GM19468 (cell line): ENCODE results near the gene WDR48.

Experiments
- ATAC-seq: cut with Tn5 transposase; IDR thresholded peaks from one replicate; pipeline ENCODE4 v1.9.1; 2021; ENCODE audit warnings: mild to moderate bottlenecking, moderate library complexity, moderate number of reproducible peaks; ENCODE audit not compliant: unreplicated experiment; ENCODE audit errors: extremely low read depth

The WDR48 gene

DNA sequence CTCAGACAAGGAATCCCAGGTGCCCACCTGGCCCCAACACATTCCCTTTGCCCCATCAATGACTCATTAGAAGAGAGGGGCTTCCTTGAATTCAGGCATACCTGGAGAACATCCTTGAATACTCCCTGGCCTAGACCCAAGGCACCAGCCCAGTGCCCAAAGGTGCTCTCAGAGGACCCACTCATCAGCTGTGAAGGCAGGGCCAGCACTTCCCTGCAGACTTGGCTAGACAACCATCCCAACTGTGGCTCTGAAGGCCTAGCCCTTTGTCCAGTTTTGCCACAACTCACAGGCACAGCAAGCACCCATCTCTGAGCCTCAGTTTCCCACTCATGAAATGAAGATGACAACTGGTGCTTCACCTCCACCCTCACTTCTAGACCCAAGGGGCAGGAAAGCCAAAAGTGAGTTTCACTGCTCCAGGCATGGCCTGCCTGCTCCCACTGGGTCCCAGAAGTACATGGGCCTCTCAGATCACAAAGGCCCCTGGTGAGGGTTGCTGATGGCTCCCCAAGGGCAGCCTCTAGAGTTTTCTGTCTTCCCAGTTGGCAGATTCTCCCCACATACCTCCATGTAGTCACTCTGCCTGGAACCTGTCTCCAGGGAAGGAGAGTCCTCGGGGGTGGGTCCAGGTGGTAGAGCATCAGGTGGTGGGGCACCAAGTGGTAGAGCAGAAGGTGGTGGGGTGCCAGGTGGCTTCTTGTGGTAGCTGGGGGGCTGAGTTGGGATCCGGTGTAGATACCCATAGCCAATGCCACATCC is 48.1 kb downstream of the WDR48 start:
- ATAC-seq, result no peak

GRCh38 chr3:39100500-39100886 is 48.7 kb downstream of the WDR48 start:
- ATAC-seq, result no peak

DNA sequence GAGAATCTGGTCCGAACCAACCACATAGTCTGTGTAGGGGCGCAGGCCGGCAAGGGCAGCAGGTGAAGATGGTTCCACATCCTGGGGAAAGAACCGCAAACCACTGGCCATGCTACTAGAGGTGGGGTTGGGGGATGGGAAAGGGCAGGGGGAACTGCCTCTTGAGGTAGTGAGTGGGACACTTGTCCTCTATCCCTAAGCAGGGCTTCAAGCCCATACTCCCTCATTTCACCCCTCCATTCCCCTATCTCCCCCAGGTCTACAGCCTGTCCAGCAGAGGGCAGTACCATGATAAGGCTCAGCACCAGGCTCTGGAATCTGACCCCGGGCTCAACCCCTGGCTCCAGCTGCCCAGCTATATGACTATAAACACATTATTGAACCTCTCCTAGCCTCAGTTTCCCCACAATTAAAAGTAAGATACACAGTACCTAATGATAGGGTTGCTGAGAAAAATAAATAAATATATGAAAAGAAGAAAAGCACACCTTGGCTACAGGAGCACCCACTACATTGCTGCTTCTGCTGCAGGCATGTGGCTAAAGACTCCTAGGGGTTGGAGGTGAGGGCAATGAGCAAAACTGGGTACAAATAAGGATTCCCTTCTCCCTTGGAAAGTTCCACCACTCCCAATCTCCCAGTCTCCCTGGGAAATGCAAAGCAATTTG is 49.3 kb downstream of the WDR48 start:
- ATAC-seq, result no peak

DNA sequence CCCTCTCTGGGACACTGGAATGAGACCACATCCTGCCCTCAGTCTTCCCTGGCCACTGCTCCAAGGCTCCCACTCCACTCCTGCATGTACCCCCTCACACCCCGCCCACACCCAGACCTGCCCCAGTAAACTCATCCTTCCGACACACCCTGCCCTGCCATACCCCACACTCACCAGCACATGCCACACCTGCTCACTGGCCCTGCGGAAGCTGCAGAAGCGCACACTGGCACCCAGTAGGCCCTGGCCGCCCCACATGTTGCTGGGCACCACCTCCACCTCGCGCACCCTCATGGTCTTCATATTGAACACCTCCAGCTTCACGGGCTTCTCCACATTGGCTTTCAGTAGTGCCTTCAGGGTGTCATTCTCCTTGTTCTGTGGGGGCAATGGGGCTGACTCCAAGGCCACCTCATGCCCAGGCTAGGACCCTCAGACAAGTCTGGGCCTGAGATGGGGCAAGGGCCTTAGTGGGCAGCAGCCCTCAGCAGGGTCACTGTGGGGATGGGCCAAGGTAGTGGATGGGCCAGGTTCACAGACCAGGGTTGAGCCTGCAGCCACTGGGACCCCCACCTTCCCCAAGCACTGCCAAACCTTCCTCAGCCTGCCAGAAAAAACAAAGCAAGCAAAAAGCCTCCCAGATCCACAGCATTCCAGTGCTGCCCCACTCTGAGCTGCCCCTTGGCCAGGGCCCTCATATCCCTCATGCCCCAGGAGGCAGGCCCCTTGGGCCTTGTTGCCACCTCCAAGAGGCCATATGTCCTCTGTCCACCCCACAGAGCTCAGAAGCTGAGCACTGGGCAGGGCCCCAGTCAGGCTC is 50.9 kb downstream of the WDR48 start:
- ATAC-seq, result no peak

- no peak for ATAC-seq
Observed at GRCh38 chr3:39103324-39103693, 51.5 kb downstream of the WDR48 start.

- no peak for ATAC-seq
Observed at GRCh38 chr3:39103791-39104552, 52.2 kb downstream of the WDR48 start.

DNA sequence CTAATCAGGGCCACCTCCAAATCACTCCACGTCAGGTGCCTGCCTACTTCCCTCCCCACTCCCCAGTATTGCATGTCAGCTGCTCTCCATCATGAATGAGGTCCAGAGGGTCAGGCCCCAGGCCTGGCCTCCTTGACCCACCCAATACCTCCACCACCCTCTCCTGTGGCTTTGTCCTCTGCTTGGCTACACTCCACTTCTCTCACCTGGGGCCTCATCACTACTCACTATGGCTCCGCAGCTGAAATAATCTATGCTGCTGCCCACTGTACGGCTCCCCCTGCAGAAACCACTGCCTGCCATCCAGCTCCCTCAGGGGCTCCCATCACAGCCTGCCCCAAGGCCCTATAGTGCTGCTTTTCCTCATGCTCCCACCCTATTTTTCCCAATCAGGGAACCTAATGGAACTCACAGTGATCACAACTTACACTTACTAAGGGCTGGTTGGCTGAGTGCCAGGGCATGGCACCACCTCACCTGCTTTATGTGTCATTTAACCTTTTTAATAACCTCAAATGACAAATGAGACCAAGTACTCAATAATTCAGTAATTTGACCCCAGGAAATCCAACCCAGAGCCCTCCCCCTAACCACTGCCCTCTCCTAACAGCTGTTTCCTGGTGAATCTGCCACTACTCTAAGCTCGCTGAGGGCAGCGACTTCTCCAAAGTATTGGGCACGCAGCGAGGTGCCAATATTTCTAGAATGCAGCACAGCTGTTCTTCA is 53.3 kb downstream of the WDR48 start:
- no peak for ATAC-seq

DNA sequence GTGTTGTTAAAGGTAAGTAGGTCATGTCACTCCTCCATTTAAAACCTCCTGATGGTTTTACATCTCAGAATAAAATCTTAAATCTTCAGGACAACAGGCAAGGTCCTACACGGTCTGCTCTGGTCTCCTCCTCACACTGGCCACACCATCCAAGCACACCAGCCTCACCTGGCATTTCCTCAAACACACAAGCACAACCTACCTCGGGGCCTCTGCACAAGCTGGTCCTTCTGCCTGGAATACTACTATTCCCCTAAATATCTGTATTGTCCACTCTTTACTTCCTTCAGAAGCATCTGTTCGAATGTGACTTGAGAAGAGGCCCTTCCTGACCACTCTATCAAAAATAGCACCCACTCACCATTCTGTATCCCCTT is 53.9 kb downstream of the WDR48 start:
- no peak for ATAC-seq

- ATAC-seq, result no peak
Observed at GRCh38 chr3:39106281-39106811, 54.5 kb downstream of the WDR48 start.

- no peak for ATAC-seq
Observed at GRCh38 chr3:39106851-39107387, 55.1 kb downstream of the WDR48 start.

DNA sequence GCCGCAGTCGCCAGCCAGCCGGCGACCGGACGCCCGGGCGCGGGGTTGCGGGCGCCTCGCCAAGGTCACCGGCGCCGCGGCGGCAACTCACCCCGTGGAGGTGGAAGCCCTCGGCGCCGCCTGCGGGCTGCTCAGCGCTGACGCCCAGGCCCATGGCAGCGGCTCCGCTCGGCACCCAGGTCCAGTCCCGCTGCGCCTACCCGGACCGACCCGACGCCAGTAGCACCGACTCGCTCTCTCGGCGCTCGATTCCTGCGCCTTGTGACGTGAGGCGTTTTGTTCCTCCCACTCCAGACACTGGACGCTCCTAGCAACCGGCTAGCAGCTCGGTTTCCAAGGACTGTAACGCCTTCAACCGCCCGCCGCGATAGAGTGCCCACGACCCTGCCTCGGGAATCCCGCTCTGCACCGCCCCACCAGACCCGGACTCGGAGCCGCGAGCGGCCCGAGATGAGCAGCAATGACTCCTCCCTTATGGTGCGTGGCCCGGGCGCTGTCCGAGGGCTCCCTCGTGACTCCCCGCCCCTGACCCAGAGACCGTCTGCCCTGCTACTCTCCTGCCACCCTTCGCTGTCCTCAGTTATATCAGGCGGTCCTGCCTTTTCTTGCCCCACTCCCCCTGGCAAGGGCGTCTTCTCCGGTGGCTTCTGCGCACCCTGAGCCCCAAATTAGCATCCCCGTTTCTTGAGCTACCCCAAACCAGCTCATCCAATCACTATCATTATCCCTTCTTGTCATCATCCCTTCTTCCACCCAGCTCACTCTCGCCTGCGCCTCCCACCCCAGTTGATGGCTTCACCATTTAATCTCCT is 55.8 kb downstream of the WDR48 start, which contains the start of the genes GORASP1 and TTC21A:
GORASP1 (minus strand) TSS at position 240 of the 812 bp plus-strand sequence; CDS start at position 154, 86 bp downstream.
TTC21A (plus strand) TSS at position 293 of the 812 bp plus-strand sequence; CDS start at position 451, 158 bp downstream.
- ATAC-seq, result no peak

DNA sequence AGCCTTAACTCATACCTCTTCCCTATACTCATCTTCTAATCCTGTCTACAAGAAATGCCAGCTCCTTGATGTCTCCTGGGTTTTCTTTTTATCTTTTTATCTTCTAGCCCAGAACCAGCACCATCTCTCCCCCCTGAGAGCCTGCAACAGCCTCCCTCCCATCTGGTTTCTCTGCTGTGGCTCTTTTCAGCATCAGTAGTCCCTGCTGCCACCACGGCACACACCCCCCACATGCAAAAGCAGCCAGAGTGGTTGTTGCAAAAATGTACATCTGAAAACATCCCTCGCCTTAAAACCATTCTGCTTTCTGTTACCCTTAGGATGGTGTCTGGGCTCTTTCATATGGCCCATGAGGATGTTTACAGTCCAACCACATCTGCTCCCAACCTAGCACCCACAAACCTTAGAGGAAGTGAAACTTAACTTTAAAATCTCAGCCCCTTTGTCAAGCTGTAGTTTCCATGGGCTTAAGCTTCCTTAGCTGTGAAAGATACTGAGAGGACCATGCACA is 56.4 kb downstream of the WDR48 start:
- ATAC-seq, result peak; percentile 83

DNA sequence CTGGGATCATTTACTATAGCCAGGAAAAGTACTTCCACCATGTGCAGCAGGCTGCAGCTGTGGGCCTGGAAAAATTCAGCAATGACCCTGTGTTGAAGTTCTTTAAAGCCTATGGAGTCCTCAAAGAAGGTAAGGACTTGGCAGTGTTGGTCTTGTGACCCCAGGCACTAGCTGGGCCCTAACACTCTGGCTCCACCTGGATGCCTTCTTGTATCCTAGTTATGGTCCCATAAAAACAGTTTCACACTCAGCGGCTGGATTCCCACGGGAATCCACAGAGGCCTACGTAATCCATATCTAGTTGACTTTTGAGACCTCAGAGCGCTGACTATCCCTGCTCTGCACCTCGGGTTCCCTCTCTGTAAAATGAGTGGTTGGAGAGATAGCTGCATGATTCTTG is 57.3 kb downstream of the WDR48 start:
- ATAC-seq, result no peak

GRCh38 chr3:39110041-39110639 is 58.3 kb downstream of the WDR48 start:
- ATAC-seq, result no peak

GRCh38 chr3:39112113-39112512 is 60.3 kb downstream of the WDR48 start:
- no peak for ATAC-seq

- no peak for ATAC-seq
Observed at GRCh38 chr3:39112535-39112934, 60.7 kb downstream of the WDR48 start.

GRCh38 chr3:39113291-39113690 is 61.5 kb downstream of the WDR48 start:
- ATAC-seq, result no peak

- no peak for ATAC-seq
Observed at GRCh38 chr3:39114456-39114855, 62.6 kb downstream of the WDR48 start.
